Measurements from ENCODE around the gene WDR31. TPM values are rescaled to one million over a fixed set of nuclear protein-coding genes. Genes with fewer than 3 reads are reported as not detected.

Gene WDR31
- total and polyA plus RNA-seq, 7 donors: 0.66 to 6.9 (median 1.7) TPM

DNA sequence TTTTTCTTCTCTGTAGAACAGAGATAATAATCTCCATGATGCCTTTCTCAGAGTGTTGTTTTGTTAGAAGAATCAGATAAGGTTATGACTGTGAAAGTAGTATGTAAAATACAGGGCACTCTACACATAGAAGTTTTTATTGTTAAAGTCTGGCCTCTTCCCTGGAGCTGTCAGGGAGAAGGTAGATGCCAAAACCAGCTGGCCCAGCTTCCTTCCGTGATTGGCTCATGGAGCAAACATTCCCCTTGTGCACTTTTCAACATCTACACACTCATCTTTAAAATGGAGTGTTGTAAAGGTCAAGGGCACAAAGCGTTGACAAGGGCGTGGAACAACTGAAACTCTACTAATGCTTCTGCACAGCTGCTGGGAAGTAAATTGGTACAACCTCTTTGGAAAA is 29.5 kb downstream of the WDR31 start:
- TF ChIP-seq, protein P1, sequence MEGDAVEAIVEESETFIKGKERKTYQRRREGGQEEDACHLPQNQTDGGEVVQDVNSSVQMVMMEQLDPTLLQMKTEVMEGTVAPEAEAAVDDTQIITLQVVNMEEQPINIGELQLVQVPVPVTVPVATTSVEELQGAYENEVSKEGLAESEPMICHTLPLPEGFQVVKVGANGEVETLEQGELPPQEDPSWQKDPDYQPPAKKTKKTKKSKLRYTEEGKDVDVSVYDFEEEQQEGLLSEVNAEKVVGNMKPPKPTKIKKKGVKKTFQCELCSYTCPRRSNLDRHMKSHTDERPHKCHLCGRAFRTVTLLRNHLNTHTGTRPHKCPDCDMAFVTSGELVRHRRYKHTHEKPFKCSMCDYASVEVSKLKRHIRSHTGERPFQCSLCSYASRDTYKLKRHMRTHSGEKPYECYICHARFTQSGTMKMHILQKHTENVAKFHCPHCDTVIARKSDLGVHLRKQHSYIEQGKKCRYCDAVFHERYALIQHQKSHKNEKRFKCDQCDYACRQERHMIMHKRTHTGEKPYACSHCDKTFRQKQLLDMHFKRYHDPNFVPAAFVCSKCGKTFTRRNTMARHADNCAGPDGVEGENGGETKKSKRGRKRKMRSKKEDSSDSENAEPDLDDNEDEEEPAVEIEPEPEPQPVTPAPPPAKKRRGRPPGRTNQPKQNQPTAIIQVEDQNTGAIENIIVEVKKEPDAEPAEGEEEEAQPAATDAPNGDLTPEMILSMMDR (IDR thresholded peaks at IDR 0.05): no peak
- intact Hi-C loops (cut with DNase I): loop anchor here in 1 of 2 donors (10.0 kb wide), 1 partner anchor 94 kb away; the partner anchor contains the start of gene ALAD
- ATAC-seq (peak in 1 of 4 donors; percentile 37), DNase-seq (no peak)
- WGBS, 3 donors: 39 to 49% (median 40%) methylated on average over 3 of the region's 3 CpGs
- Histone ChIP-seq H3K4me1 (no peaks in the 10 kb centered on the region), H3K27me3 (ENCODE audit: insufficient read depth in 3 of 3, low read length in 2 of 3) (no peaks in the 10 kb centered on the region), H3K9me3 (no peaks in the 10 kb centered on the region), H3K36me3 (ENCODE audit: insufficient read depth in 1 of 2, low read depth in 1 of 2) (no peaks in the 10 kb centered on the region), H3K4me3 (no peak overlapping the region), H3K27ac (no peak overlapping the region)

- Histone ChIP-seq H3K4me1 (no peaks in the 10 kb centered on the region), H3K36me3 (ENCODE audit: insufficient read depth in 1 of 2, low read depth in 1 of 2) (no peaks in the 10 kb centered on the region), H3K27me3 (ENCODE audit: insufficient read depth in 3 of 3, low read length in 2 of 3) (no peaks in the 10 kb centered on the region), H3K4me3 (no peak overlapping the region), H3K27ac (no peak overlapping the region), H3K9me3 (no peaks in the 10 kb centered on the region)
- TF ChIP-seq, protein P1 (IDR thresholded peaks at IDR 0.05): peak; percentile 58
- intact Hi-C loops (cut with DNase I): no loop called here
- no peak for DNase-seq
- peak in 1 of 4 donors; percentile 61 for ATAC-seq
- WGBS, 3 donors: 9 to 13% (median 12%) methylated on average over 2 of the region's 2 CpGs
Observed at GRCh38 chr9:113309204-113309813, 30.8 kb downstream of the WDR31 start.

DNA sequence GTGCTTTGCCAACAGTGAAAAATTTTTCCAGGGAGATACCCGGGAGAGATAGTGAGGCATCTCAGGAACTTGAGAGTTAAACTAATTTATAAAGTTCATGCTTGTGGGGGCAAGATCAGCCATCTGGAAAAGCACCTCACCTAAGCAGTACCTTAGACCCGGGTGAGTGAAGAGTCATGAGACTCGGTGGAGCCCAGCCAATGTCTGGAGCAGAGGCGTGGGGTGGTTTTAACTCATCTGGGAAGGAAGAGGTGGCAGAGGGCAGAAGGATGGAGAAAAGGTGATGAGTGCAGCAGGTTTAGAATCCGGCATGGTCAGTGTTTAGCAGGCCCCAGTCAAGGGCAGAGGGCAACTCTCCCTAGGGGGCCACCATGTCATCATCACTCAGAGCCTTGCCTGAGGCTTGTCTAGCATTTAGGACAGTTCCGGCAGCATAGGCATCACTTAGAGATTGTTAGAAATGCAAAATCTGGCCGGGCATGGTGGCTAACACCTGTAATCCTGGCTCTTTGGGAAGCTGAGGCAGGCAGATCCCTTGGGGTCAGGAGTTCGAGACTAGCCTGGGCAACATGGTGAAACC is 32.6 kb downstream of the WDR31 start:
- WGBS, 3 donors: 48 to 60% (median 58%) methylated on average over 8 of the region's 8 CpGs
- no peak for DNase-seq
- H3K4me3 ChIP-seq: no peak overlapping the region
- no peak for ATAC-seq
- TF ChIP-seq, protein P1 (IDR thresholded peaks at IDR 0.05): no peak
- no peaks in the 10 kb centered on the region for H3K36me3 ChIP-seq (ENCODE audit: insufficient read depth in 1 of 2, low read depth in 1 of 2)
- intact Hi-C loops (cut with DNase I): no loop called here
- no peak overlapping the region for H3K27ac ChIP-seq
- no peaks in the 10 kb centered on the region for H3K4me1 ChIP-seq
- no peaks in the 10 kb centered on the region for H3K9me3 ChIP-seq
- no peaks in the 10 kb centered on the region for H3K27me3 ChIP-seq (ENCODE audit: insufficient read depth in 3 of 3, low read length in 2 of 3)

- no peaks in the 10 kb centered on the region for H3K9me3 ChIP-seq
- 97 to 100% (median 98%) methylated on average over 1 of the region's 1 CpG for WGBS, 3 donors
- ATAC-seq: no peak
- no peaks in the 10 kb centered on the region for H3K27me3 ChIP-seq (ENCODE audit: insufficient read depth in 3 of 3, low read length in 2 of 3)
- intact Hi-C loops (cut with DNase I): no loop called here
- TF ChIP-seq, protein P1 (IDR thresholded peaks at IDR 0.05): no peak
- H3K36me3 ChIP-seq (ENCODE audit: insufficient read depth in 1 of 2, low read depth in 1 of 2): no peaks in the 10 kb centered on the region
- H3K4me1 ChIP-seq: no peaks in the 10 kb centered on the region
- no peak for DNase-seq
- no peak overlapping the region for H3K27ac ChIP-seq
- H3K4me3 ChIP-seq: no peak overlapping the region
Observed at GRCh38 chr9:113306566-113306965, 33.5 kb downstream of the WDR31 start.
